ENCODE results near the gene METRN.

METRN gene

DNA sequence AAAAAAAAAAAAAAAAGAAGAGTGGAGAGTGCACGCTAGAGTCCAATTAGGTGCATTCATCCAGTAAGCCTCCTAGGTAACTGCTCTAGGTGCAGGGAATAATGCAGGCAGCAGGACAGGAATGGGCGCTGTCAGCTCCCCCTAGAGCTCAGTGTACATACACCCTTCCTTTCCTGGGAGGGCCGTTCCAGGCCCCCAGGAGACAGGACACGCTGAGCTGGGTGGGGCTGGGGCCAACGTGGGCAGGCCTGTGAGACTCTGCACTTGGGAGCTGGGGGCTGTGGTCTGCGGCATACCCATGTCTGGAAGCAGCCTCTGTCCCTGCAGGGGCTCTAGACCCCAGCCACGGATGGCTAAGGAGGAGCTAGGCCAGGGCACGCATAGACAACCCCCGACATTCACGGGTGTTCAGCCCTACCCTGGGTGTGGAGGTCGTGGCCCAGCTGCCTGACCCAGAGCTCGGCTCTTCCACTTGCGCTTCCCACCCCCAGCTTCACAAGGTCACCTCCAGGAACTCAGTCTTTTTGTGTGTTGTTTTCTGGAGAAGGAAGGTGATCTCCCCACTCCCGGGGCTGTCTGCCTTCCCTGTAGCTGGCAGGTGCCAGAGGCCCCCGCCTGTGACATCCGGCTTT, 5.0 kb downstream of the METRN start:
- DNase-seq: peak; percentile 90
- in situ Hi-C loops (cut with MboI; ENCODE audit: low pct_unique_long_range_greater_than_20kb, low sequenced_read_pairs): loop anchor here (10.0 kb wide), 1 partner anchor 65 kb away; the partner anchor contains the start of genes CHTF18 and RPUSD1

GRCh38 chr16:720447-720989, 5.6 kb downstream of the METRN start:
- DNase-seq: no peak
- in situ Hi-C loops (cut with MboI; ENCODE audit: low pct_unique_long_range_greater_than_20kb, low sequenced_read_pairs): no loop called here

GRCh38 chr16:720990-721764, 6.3 kb downstream of the METRN start, which contains the start of gene ANTKMT:
Gene ANTKMT, plus strand, starts transcription at chr16:721146. Its CDS starts 129 bp downstream, at chr16:721275.
- in situ Hi-C loops (cut with MboI; ENCODE audit: low pct_unique_long_range_greater_than_20kb, low sequenced_read_pairs): no loop called here
- DNase-seq: peak; percentile 90

- in situ Hi-C loops (cut with MboI; ENCODE audit: low pct_unique_long_range_greater_than_20kb, low sequenced_read_pairs): no loop called here
- DNase-seq: no peak
Measured at GRCh38 chr16:721765-722540, 7.0 kb downstream of the METRN start.

GRCh38 chr16:722835-723633, 8.1 kb downstream of the METRN start:
- in situ Hi-C loops (cut with MboI; ENCODE audit: low pct_unique_long_range_greater_than_20kb, low sequenced_read_pairs): no loop called here
- no peak for DNase-seq

DNA sequence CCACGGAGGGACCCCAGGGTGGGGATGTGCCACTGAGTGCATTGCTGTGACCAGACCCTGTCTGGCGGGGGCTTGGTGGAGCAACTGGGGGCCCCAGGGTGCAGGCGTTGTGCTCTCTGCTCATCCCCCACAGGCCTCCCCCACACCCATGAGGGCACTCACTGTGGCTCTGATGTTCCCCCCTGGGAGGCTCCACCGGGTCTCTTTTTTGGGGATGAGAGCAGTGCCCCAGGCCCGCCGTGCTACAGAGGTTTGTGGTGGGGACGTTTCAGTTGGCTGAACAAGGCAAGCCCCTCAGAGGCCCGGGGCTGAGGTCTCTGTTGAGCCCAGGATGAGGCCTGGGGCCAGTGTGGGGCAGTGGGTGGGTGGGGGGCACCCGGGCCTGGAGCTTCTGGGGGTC, 8.8 kb downstream of the METRN start:
- in situ Hi-C loops (cut with MboI; ENCODE audit: low pct_unique_long_range_greater_than_20kb, low sequenced_read_pairs): no loop called here
- DNase-seq: no peak

DNA sequence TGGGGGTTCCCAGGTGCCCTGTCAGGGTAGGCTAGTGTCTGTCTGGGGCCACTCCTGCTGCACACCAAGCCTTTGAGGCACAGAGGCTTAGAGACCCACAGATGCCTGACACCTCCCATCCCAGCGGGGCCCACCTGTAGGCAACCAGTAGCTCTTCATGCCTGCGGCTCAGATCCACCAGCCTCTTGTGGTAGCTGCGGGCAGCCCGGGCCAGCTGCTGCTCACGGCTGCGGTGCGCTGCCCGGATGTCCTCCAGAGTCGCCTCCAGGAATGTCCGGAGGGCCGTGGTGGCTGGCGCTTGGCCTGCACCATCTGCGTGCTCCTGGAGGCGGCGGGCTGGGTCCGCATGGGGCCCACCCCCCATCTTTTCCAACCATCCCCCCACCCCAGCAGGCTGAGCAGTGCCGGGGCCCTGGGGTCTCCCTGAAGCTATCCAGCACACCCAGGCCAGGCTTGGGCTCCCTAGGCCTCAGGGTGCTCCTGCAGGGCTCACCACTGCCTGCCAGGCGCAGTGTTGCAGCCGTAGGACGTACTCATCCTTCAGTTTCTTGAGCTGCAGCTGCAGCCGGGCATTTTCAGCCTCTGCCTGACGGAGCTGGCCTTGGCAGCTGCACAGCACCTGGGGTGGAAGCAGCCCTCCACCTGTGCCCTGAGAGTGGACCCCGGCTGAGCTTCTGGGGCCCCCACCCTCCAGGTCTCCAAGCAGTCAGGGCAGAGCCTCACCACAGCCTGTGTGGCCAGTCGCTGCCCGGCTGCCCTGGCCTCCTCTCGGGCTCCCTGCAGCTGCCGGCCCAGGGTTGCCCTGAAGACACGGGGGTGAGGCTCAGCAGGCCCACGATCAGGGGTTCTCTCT, 9.5 kb downstream of the METRN start:
- in situ Hi-C loops (cut with MboI; ENCODE audit: low pct_unique_long_range_greater_than_20kb, low sequenced_read_pairs): no loop called here

GRCh38 chr16:725041-725376, 10.1 kb downstream of the METRN start:
- DNase-seq: no peak
- in situ Hi-C loops (cut with MboI; ENCODE audit: low pct_unique_long_range_greater_than_20kb, low sequenced_read_pairs): no loop called here

More for the DNA sequence above, 9.5 kb downstream of the METRN start:
- DNase-seq: no peak

GRCh38 chr16:725463-726187, 10.7 kb downstream of the METRN start:
- in situ Hi-C loops (cut with MboI; ENCODE audit: low pct_unique_long_range_greater_than_20kb, low sequenced_read_pairs): no loop called here
- no peak for DNase-seq

DNA sequence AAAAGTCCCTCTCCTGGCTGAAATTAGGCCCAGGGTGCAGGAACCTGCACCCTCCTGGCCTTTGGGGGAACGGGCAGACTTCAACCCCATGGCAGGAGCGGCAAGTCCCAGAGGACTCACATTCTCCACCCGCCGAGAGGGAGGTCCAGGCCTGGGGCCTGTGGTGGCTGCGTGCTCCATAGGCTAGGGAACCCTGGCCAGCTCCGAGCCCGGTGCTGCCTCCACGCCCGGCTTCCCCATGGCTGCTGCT, 11.2 kb downstream of the METRN start:
- in situ Hi-C loops (cut with MboI; ENCODE audit: low pct_unique_long_range_greater_than_20kb, low sequenced_read_pairs): no loop called here
- no peak for DNase-seq

GRCh38 chr16:726438-727290, 11.7 kb downstream of the METRN start, which contains the start of the genes CCDC78 and HAGHL:
Gene CCDC78, minus strand, starts transcription at chr16:726443. Its CDS starts 76 bp downstream, at chr16:726367.
Gene HAGHL, plus strand, starts transcription at chr16:727106. Its CDS starts 404 bp downstream, at chr16:727510.
- DNase-seq: peak; percentile 39
- in situ Hi-C loops (cut with MboI; ENCODE audit: low pct_unique_long_range_greater_than_20kb, low sequenced_read_pairs): no loop called here

DNA sequence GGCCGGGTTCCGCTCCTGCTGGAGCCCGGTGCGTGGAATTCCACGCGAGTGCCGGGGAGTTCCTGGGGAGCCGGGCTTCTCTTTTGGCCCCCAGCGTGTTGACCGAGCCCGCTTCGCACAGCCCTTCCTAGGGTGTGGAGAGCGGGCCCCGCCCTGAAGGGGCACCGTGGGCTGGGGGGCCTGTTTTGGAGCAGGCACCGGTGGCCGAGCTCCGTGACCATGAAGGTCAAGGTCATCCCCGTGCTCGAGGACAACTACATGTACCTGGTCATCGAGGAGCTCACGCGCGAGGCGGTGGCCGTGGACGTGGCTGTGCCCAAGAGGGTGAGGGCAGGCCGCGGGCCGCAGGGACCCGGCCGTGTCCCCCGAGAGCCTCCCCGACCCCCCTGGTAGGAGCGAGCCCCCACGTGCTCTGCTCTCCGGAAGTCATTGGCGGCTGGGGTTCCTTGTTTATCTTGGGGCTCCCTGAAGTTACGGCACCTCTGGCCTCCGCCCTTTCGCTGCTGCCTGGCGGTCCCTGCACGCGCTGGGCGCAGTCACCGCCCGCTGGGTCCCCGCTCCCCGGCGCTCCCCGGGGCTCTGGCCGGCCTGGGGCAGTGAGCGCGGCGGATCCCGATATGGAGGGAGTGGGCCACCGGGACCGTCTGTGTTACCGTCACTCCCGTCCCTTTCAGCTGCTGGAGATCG, 12.5 kb downstream of the METRN start:
- in situ Hi-C loops (cut with MboI; ENCODE audit: low pct_unique_long_range_greater_than_20kb, low sequenced_read_pairs): no loop called here
- DNase-seq: no peak

GRCh38 chr16:728131-728889, 13.4 kb downstream of the METRN start:
- DNase-seq: peak; percentile 70
- in situ Hi-C loops (cut with MboI; ENCODE audit: low pct_unique_long_range_greater_than_20kb, low sequenced_read_pairs): no loop called here

GRCh38 chr16:728890-729744, 14.2 kb downstream of the METRN start:
- in situ Hi-C loops (cut with MboI; ENCODE audit: low pct_unique_long_range_greater_than_20kb, low sequenced_read_pairs): no loop called here
- DNase-seq: no peak
